CMK (cell line): ENCODE data around the gene MRGPRF.
"Not testable (repeated sequence)": the region's sequence is repeated elsewhere in the genome, so short reads cannot be mapped to it uniquely, and the experiment has no call there.

Source experiments
- DNase-seq: peaks from one replicate; pipeline ENCODE4 v3.0.0-alpha.2; 2010; ENCODE audit warnings: low read depth

Gene MRGPRF

GRCh38 chr11:69002570-69003231 is 10.3 kb downstream of the MRGPRF start:
- DNase-seq: no peak

- no peak for DNase-seq
Observed at GRCh38 chr11:69002110-69002569, 10.9 kb downstream of the MRGPRF start.

GRCh38 chr11:69001243-69002081 is 11.6 kb downstream of the MRGPRF start:
- DNase-seq: no peak

- DNase-seq: no peak
Observed at GRCh38 chr11:69000831-69001242, 12.2 kb downstream of the MRGPRF start.

DNA sequence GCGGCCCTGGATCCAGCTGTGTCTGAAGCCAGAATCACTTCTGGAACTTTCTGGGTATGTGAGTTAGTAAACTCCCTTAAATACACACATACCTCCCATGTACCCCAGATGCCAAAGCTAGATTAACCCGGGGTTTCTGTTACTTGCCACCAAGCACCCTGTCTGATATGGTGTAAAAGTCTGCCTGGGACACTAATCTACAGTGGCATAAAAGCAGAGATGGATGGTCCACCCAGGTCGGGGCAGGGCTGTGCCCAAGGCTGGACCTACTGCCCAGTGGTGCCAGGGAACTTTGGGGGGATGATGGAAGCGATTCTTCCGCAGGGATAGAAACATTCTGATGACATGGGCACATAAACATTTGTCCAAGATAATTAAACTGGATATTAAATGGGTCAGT is 12.7 kb downstream of the MRGPRF start:
- DNase-seq: no peak

GRCh38 chr11:68999748-69000355 is 13.2 kb downstream of the MRGPRF start:
- DNase-seq: not testable (repeated sequence)

- no peak for DNase-seq
Observed at GRCh38 chr11:68999093-68999747, 13.8 kb downstream of the MRGPRF start.

DNA sequence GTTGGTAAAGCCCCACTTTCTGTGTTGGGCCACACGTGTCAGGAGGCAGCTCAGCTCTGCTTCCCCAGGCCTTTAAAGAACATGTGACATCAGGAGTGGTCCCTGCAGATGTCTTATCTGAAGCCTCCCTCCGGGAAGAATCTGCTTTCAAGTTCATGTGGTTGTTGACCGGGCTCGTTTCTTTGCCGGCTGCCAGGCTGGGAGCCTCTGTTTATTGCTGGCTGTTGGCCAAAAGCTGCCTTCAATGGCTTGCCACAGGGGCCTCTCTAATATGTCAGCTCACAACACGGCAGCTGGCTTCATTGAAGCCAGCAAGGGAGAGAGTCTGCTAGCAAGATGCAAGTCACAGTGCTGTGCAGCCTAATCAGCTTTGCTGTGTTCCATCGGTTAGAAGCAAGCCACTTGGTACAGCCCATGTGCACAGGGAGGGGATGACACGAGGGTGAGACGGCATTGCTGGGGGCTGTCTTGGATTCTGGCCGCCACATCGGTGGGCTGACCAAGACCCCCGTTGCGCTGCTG is 14.6 kb downstream of the MRGPRF start:
- DNase-seq: no peak

DNA sequence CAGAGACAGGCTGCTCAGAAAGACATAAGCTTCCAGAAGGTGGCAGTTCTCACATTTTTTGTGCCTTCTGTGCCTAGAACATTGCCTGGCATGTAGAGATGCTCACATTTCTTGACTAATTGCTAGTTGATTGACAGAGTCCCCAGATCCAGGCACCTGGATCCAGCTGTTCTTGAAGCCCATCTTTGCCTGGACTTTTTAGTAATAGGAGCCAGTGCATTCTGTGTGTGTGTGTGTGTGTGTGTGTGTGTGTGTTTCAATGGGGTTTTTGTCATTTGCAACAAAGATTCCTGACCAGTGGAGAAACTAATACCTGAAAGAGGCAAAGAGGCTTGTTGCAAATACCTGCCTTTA is 15.1 kb downstream of the MRGPRF start:
- no peak for DNase-seq

- no peak for DNase-seq
Observed at GRCh38 chr11:68997124-68997994, 15.7 kb downstream of the MRGPRF start.

DNA sequence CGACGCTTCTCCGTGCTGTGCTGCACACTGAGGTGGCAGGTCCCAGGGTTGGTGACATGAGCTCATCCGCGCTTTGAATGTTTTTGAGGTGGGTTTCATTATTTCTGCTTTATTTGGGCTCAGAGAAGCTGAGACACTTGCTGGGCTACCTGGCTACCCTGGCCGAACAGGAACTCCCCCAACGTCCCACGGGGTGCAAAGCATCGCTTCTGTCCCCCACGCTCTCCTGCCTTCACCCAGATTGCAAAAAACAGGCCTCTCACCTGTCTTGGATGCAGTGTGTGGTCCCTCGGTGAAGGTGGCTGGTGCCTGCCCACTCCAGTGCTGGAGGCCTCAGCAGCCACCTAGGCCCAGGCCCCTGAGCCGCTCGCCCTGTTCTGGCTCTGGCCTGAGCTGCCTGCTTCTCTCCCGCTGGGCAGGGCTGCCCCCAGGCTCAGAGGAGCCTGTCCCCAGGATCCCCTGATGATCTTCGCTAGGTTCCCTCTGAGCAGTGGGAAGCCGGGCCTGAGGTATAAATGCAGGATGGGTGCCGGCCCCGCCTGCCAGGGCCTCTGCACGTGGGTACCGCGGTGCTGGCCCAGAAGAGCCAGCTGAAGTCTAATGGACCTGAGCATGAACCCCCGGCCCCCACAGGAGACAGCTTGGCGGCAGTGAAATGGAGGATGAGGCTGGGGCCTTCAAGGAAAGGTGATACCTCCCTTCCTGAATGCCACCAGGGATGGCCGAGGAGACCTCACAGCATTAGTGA is 16.5 kb downstream of the MRGPRF start:
- no peak for DNase-seq

DNA sequence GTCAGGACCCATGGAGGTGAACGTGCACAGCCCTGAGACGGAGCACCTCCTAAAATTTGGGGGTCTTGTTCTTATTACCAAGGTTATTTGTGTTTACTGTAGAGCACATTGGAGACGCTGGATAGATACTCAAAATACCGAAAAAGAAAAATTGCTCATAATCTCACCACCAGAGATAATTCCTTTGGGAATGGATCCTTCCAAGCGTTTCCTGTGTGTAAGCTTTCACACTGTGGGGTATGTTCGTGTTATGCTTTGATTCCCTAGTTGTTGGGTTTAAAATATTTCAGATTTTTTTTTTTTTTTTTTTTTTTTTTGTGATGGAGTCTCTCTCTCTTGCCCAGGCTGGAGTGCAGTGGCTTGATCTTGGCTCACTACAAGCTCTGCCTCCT is 18.2 kb downstream of the MRGPRF start:
- DNase-seq: no peak

DNA sequence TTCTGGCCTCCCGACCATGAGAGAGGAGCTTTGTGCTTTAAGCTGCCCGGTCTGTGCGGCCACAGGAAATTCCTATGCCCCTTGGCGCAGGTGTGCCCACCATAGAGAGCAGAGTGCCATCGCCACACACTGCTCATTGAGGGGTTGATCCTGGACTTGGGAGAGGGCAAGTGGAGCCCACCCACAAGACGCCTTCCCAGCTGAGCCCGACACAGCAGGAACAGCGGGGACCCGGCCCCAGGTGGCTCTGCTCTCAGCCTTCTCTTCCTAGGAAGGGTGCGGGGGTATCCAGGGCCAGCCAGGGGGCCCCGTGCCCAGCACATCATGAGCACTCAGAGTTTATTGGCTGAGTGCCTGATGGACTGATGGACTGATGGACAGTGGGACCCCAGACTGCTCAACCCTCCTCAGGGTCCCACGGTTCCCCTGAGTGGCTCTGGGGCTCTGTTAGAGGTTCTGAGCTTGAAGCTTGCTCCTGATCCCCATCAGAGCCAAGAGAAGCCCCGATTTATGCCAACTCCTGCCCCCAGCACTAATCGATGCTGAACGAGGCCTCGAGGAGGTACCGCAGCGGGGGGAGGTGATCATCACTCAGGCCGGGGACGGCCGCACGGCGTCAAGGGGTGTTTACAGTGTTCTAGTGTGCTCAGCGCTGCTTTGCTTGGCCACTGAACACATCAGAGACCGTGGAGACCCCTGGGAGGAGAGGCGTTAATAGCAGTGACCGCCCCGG is 18.7 kb downstream of the MRGPRF start:
- no peak for DNase-seq

GRCh38 chr11:68993546-68993945 is 19.5 kb downstream of the MRGPRF start:
- no peak for DNase-seq

DNA sequence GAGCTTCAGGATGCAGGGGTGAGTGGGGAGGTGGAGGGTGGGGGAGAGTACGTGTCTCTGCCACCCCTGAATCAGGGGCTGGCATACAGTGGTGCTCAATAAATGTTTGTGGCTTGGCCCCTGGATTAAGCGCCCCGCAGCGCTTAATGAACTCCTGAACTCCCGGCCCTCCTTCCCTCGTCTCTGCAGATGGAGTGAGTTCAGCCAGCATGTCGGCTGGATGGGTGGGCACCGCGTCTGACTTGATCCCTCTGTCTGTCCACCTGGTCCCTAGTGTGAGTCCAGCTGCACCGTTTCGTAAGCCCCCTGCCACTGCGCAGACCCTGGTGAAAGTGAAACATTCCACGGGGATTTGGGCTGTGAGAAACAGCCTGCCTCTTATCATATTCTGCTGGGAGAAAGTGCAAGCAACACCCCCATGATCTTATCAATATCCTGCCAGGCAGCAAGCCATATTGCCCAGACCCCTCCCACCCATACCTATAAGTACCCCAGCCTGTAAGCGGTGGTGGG is 20.2 kb downstream of the MRGPRF start:
- no peak for DNase-seq

GRCh38 chr11:68990995-68991780 is 21.9 kb downstream of the MRGPRF start:
- no peak for DNase-seq

GRCh38 chr11:68989936-68990606 is 23.0 kb downstream of the MRGPRF start:
- no peak for DNase-seq

GRCh38 chr11:68988491-68988890 is 24.6 kb downstream of the MRGPRF start:
- no peak for DNase-seq
